ENCODE results near the gene NOP53.

DNA sequence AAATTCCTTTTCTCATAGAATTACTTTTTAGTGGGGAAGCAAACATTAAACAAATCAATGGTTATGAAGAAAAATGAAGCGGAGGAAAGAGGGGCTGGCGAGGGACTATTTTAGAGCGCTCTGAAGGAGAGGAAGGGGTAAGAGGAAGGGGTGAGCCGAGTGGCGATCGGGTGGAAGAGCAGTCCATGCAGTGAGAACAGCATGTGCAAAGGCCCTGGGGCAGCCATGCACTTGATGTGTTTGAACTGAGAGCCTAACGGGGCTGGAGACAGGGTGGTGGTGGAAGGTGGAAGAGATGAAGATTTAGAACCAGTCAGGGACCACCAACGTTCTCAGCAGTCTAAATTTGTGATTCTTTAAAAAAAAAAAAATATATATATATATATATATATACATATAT lies 14.4 kb upstream of the NOP53 start:
- TF ChIP-seq CTCF (conservative IDR thresholded peaks at IDR 0.05 in 1 of 2, IDR thresholded peaks at IDR 0.05 in 1 of 2; ENCODE audit: low read depth in 1 of 2, low read length in 2 of 2) (no peak), EZH2 (IDR thresholded peaks at IDR 0.05; ENCODE audit: low read length, missing control alignments) (no peak)

Measured in fibroblast of lung (primary cell).